Activated T-cell treated with anti-CD3 and anti-CD28 coated beads, Interleukin-2, amount 50 U/mL, for 72 hours (primary cell): Measurements from ENCODE around the gene SLC27A1. TPM values are rescaled to one million over a fixed set of nuclear protein-coding genes. Genes with fewer than 3 reads are reported as not detected.
"Not testable (repeated sequence)": the region's sequence is repeated elsewhere in the genome, so short reads cannot be mapped to it uniquely, and the experiment has no call there.

Experiments
- ATAC-seq, 2 donors: fragments of 150-1000 bp; cut with Tn5 transposase; replicated peaks in 1 of 2; 2 replicates each; pipeline ENCODE4 v1.10.0; 2021; ENCODE audit warnings: moderate library complexity in 2 of 2, mild to moderate bottlenecking in 1 of 2
- DNase-seq, 2 donors: peaks; one replicate each; pipeline ENCODE4 v3.0.0; 2021 to 2022; ENCODE audit warnings: mixed read lengths in 1 of 2
- H3K27ac Mint-ChIP-seq: one replicate; pipeline ENCODE4 v1.8.0; 2022; ENCODE audit warnings: mild to moderate bottlenecking, moderate library complexity, mixed read lengths
- H3K27me3 Mint-ChIP-seq: one replicate; pipeline ENCODE4 v1.8.0; 2022; ENCODE audit warnings: low read depth, mixed read lengths
- H3K36me3 Mint-ChIP-seq, 2 donors: one replicate each; pipeline ENCODE4 v1.8.0; 2022; ENCODE audit warnings: mixed read lengths in 2 of 2, mild to moderate bottlenecking in 1 of 2; ENCODE audit not compliant: insufficient read depth in 2 of 2
- H3K4me1 Mint-ChIP-seq: one replicate; pipeline ENCODE4 v1.8.0; 2022; ENCODE audit warnings: low read depth, mixed read lengths
- H3K4me3 Mint-ChIP-seq, 2 donors: one replicate each; pipeline ENCODE4 v1.8.0; 2022; ENCODE audit warnings: mild to moderate bottlenecking in 2 of 2, mixed read lengths in 2 of 2, moderate library complexity in 2 of 2
- H3K9me3 Mint-ChIP-seq, 2 donors: one replicate each; pipeline ENCODE4 v1.8.0; 2022; ENCODE audit warnings: mixed read lengths in 2 of 2
- total RNA-seq, 2 donors: library from RNA; stranded (reverse); gene quantifications; one replicate each; pipeline ENCODE4 v1.2.3, GENCODE V29; 2022

The SLC27A1 gene
- total RNA-seq, 2 donors from 2014 or later = 3.5 to 4.4 TPM

DNA sequence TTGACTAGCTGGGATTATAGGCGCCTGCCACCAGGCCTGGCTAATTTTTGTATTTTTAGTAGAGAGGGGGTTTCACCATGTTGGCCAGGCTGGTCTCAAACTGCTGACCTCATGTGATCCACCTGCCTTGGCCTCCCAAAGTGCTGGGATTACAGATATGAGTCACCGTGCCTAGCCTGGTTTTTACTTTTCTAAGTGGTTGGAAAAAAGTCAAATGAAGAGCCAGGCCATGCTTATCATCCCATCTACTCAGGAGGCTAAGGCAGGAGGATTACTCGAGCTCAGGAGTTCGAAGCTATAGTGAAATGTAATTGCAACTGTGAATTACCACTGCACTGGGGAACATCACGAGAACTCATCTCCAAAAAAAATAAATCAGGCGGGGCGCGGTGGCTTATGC is 48.3 kb downstream of the SLC27A1 start:
- not testable (repeated sequence) for H3K27ac Mint-ChIP-seq, ATAC-seq, H3K4me3 Mint-ChIP-seq, DNase-seq, H3K27me3 Mint-ChIP-seq, H3K9me3 Mint-ChIP-seq
- Mint-ChIP-seq H3K36me3 (peaks cover 9 to 23% of the 10 kb centered on the region in 2 donors), H3K4me1 (peaks cover 19% of the 10 kb centered on the region)

DNA sequence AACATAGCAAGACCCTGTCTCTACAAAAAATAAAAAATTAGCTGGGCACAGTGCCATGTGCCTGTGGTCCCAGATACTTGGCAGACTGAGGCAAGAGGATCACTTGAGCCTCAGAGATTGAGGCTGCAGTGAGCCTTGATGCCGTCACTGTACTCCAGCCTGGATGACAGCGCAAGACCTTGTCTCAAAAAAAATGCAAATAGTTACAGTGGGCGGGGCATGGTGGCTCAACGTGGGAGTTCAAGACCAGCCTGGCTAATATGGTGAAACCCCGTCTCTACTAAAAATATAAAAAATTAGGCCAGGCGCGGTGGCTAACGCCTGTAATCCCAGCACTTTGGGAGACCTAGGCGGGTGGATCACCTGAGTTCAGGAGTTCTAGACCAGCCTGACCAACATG is 49.6 kb downstream of the SLC27A1 start:
- H3K27me3 Mint-ChIP-seq = no peaks in the 10 kb centered on the region
- H3K36me3 Mint-ChIP-seq = peaks cover 9 to 26% of the 10 kb centered on the region in 2 donors
- H3K9me3 Mint-ChIP-seq = peaks cover 0 to 3% of the 10 kb centered on the region in 2 donors
- peaks cover 26% of the 10 kb centered on the region for H3K4me1 Mint-ChIP-seq
- DNase-seq (no peak), ATAC-seq (no peak)
- H3K4me3 Mint-ChIP-seq = no peak overlapping the region
- H3K27ac Mint-ChIP-seq = no peak overlapping the region

DNA sequence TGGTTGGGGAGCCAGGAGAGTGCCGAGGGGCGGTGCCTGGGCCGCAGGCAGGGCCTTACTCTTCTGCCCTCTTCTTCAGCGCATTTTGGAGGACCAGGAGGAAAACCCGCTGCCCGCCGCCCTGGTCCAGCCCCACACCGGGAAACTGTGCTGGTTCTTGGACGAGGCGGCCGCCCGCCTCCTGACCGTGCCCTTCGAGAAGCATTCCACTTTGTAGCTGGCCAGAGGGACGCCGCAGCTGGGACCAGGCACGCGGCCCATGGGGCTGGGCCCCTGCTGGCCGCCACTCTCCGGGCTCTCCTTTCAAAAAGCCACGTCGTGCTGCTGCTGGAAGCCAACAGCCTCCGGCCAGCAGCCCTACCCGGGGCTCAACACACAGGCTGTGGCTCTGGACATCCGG is 50.5 kb downstream of the SLC27A1 start:
- Mint-ChIP-seq H3K27ac (no peak overlapping the region), H3K27me3 (no peaks in the 10 kb centered on the region), H3K9me3 (peaks cover 0 to 3% of the 10 kb centered on the region in 2 donors), H3K4me3 (no peak overlapping the region), H3K4me1 (peaks cover 32% of the 10 kb centered on the region), H3K36me3 (peaks cover 9 to 26% of the 10 kb centered on the region in 2 donors)
- no peak for DNase-seq
- ATAC-seq = no peak

DNA sequence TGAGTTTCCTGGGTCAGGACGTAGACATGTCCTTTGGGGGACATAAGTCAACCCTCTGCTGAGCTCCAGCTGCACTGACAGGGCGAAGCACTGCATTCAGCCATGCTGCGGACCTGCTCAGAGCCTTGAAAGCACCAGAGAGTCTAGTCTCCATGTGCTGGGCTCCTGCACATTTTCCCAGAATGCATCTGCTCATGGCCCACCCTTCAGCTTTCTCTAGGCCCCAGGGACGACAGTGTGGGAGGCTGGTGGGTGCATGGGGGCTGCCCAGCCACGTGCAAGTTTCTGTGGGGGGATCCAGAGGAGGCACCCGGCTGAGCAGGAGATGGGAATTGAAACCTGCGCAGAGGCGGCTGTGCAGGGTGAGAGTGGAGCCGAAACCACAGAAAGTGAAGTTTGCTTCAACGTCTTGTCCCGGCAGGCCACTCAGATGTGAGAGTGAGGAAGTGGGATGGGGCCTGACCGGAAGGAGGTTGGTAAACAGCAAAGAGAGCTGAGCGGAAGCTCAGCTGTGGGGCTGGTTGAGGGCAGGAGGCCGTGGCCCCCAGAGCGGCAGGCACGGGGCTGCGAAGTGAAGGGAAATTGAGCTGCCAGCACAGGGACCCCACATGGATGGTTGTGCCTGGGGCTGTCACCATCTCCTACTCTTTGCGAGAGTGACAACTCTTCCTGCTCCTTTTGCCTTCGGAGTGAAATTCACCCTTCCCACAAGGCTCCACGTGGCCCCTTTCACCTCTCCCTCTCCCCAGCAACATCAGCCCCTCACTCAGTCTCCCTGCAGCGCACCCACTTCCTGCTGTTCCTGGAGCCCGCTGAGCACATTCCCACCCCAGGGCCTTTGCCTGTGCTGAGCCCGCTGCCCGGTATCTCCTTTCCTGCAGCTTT is 52.9 kb downstream of the SLC27A1 start:
- no peaks in the 10 kb centered on the region for H3K27me3 Mint-ChIP-seq
- H3K9me3 Mint-ChIP-seq = peaks cover 0 to 2% of the 10 kb centered on the region in 2 donors
- ATAC-seq (peak; percentile 84 to 96), DNase-seq (peak; percentile 68 to 71)
- H3K4me3 Mint-ChIP-seq = peak overlapping the region; percentile 69 to 79
- peak overlapping the region; percentile 83 for H3K27ac Mint-ChIP-seq
- peaks cover 2 to 13% of the 10 kb centered on the region in 2 donors for H3K36me3 Mint-ChIP-seq
- peaks cover 41% of the 10 kb centered on the region for H3K4me1 Mint-ChIP-seq

DNA sequence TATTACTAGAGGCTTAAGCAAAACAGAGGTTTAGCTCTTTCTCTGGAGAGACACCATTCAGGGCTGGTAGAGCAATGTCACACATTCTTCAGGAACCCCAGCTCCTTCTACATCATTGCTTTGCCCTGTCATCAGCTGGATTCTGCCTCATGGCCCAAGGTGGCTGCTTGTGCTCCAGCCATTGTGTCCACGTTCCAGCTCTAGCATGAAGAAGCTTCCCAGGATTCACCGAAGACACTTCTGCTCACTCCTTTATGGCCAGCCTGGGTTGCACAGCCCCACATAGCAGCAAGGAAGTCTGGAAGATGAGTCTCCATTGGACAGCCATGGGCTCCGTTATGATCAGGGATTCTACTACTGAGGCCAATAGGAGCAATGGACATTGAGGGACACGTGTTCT is 54.3 kb downstream of the SLC27A1 start:
- peaks cover 41% of the 10 kb centered on the region for H3K4me1 Mint-ChIP-seq
- peak overlapping the region; percentile 14 to 79 for H3K4me3 Mint-ChIP-seq
- H3K36me3 Mint-ChIP-seq = peaks cover 2 to 9% of the 10 kb centered on the region in 2 donors
- no peaks in the 10 kb centered on the region for H3K27me3 Mint-ChIP-seq
- H3K27ac Mint-ChIP-seq = no peak overlapping the region
- H3K9me3 Mint-ChIP-seq = peaks cover 0 to 5% of the 10 kb centered on the region in 2 donors
- ATAC-seq (no peak), DNase-seq (no peak)

DNA sequence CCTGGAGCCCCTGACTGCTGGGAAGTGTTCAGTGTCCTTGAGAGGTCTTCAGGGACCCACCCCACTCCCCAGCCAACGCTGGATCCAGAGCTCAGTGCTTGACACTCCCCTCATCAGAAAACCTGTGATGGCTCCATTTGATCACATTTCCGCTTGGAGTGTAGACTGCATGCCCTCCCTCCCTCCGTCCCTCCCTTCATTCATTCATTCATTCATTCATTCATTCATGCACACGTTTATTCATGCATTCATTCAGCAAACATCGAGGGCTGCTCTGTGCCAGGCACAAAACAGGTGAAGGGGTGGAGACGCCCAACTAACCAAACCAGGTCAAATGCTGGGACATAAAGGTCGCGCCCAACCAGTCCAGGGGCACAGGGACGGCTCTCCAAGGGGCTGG is 54.8 kb downstream of the SLC27A1 start:
- Mint-ChIP-seq H3K9me3 (peaks cover 0 to 5% of the 10 kb centered on the region in 2 donors), H3K27me3 (no peaks in the 10 kb centered on the region), H3K4me3 (no peak overlapping the region), H3K36me3 (peaks cover 2 to 9% of the 10 kb centered on the region in 2 donors), H3K27ac (no peak overlapping the region), H3K4me1 (peaks cover 41% of the 10 kb centered on the region)
- DNase-seq (no peak), ATAC-seq (no peak)

DNA sequence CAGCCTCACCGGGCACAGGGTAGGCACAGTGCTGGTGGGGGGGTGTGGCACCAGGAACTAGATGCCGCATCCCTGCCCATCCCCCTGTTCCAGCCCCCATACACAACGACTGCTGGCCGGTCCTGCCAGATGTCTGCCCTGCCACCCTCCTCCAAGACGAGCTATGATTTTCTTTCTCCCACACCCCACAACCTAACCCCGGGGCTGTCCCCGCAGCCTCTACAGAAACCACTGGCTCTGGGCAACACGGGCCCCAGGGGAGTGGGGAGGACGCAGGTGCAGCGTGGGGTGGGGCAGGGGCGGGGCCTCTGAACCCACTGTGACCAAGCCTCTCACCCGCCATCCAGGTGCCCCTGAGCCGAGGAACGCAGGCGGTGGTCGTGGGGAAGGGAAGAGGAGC is 56.6 kb downstream of the SLC27A1 start:
- ATAC-seq (peak in 1 of 2 donors; percentile 48), DNase-seq (peak in 1 of 2 donors; percentile 41)
- Mint-ChIP-seq H3K9me3 (peaks cover 0 to 5% of the 10 kb centered on the region in 2 donors), H3K4me3 (peak overlapping the region in 1 of 2 donors; percentile 62), H3K27me3 (no peaks in the 10 kb centered on the region), H3K4me1 (peaks cover 41% of the 10 kb centered on the region), H3K36me3 (peaks cover 2 to 8% of the 10 kb centered on the region in 2 donors), H3K27ac (no peak overlapping the region)

DNA sequence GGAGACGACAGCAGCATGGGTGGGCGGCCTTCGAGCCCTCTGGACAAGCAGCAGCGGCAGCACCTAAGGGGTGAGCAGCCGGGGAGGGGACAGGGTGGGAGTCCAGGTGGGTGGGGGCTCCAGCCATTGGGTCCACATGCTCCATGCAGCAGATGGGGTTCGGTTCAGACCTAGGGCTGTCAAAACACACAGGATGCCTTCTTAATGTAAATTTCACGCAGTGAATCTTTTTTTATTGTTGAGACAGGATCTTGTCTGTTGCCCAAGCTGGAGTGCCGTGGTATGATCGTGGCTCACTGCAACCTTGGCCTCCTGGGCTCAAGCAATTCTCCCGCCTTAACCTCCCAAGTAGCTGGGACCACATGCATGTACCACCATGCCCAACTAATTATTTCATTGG is 57.0 kb downstream of the SLC27A1 start:
- DNase-seq (no peak), ATAC-seq (no peak)
- H3K36me3 Mint-ChIP-seq = peaks cover 2 to 4% of the 10 kb centered on the region in 2 donors
- no peaks in the 10 kb centered on the region for H3K27me3 Mint-ChIP-seq
- peaks cover 0 to 5% of the 10 kb centered on the region in 2 donors for H3K9me3 Mint-ChIP-seq
- H3K27ac Mint-ChIP-seq = no peak overlapping the region
- H3K4me3 Mint-ChIP-seq = peak overlapping the region in 1 of 2 donors; percentile 62
- peaks cover 40% of the 10 kb centered on the region for H3K4me1 Mint-ChIP-seq

DNA sequence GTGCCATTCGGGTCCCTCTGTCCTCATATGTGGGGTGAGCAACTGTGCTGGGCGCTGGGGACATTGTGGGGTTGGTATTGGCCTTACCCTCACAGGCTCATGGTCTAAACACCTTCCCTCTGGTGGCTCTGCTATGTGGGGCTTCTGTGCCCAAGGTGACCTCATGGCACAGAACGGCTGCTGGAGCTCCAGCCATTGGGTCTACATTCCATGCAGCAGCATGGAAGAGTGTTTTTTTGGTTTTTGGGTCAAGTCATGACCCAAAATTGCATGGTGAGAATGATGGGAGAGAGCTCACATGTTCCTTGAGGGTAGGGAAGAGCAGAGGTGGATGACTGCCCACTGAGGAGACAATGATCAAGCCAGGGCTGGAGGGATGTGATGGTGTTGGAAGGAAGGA is 58.3 kb downstream of the SLC27A1 start:
- H3K36me3 Mint-ChIP-seq = peaks cover 0 to 3% of the 10 kb centered on the region in 2 donors
- no peak overlapping the region for H3K4me3 Mint-ChIP-seq
- peaks cover 27% of the 10 kb centered on the region for H3K4me1 Mint-ChIP-seq
- peaks cover 0 to 5% of the 10 kb centered on the region in 2 donors for H3K9me3 Mint-ChIP-seq
- DNase-seq (no peak), ATAC-seq (no peak)
- no peak overlapping the region for H3K27ac Mint-ChIP-seq
- H3K27me3 Mint-ChIP-seq = no peaks in the 10 kb centered on the region

DNA sequence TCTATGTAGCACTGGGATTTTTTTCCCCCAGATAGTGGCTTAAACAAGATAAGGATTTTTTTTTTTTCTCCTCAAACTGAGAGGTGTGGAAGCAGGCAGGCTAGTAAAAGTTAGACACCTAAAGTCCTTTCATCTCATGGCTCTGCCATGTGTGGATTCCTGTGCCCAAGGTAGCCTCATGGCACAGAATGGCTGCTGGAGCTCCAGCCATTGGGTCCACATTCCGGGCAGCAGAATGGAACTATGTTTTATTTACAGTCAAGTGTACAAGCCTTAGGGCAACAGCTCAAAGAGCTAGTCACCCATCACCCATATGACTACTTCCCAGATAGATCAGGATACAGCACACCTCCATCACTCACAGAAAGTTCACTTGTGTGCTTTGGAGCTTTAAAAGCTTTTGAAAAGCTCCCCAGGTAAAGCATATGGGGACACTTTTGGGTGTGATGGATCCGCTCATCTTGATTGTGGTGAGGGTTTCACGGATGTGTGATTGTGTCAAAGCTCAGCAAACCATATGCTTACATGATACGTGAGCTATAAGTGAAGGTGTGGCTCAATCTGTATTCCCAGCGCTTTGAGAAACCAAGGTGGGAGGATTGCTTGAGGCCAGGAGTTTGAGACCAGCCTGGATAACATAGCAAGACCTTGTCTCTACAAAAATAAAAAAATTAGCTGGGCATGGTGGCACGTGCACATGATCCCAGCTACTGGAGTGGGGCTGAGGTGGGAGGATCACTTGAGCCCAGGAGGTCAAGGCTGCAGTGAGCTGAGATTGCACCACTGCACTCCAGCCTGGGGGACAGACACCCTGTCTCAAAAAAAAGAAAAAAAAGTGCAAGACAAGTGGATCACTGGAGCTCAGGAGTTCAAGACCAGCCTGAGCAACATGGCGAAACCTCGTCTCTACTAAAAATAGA is 59.2 kb downstream of the SLC27A1 start:
- Mint-ChIP-seq H3K27ac (no peak overlapping the region), H3K4me3 (no peak overlapping the region), H3K36me3 (no peaks in the 10 kb centered on the region), H3K4me1 (peaks cover 18% of the 10 kb centered on the region), H3K27me3 (no peaks in the 10 kb centered on the region), H3K9me3 (peaks cover 0 to 5% of the 10 kb centered on the region in 2 donors)
- no peak for ATAC-seq
- DNase-seq = no peak

DNA sequence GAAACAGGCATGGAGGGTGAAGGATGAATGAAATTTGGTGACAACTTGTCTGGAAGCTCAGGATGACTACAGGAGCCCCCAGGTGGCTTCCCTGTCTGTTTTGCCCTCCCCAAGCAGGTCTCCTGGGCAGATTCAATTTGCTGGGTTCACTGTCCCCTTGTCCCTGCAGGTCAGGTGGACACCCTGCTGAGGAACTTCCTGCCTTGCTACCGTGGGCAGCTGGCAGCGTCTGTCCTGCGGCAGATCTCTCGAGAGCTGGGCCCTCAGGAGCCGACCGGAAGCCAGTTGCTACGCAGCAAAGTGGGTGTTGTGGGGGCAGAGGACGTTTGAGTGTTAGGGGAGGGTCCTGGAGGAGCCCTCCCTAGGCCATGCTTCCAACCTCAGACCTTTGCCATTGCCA is 60.3 kb downstream of the SLC27A1 start:
- no peaks in the 10 kb centered on the region for H3K36me3 Mint-ChIP-seq
- H3K4me3 Mint-ChIP-seq = no peak overlapping the region
- H3K27ac Mint-ChIP-seq = no peak overlapping the region
- H3K27me3 Mint-ChIP-seq = no peaks in the 10 kb centered on the region
- ATAC-seq = peak in 1 of 2 donors; percentile 28
- H3K4me1 Mint-ChIP-seq = peaks cover 12% of the 10 kb centered on the region
- no peak for DNase-seq
- H3K9me3 Mint-ChIP-seq = peaks cover 0 to 4% of the 10 kb centered on the region in 2 donors

DNA sequence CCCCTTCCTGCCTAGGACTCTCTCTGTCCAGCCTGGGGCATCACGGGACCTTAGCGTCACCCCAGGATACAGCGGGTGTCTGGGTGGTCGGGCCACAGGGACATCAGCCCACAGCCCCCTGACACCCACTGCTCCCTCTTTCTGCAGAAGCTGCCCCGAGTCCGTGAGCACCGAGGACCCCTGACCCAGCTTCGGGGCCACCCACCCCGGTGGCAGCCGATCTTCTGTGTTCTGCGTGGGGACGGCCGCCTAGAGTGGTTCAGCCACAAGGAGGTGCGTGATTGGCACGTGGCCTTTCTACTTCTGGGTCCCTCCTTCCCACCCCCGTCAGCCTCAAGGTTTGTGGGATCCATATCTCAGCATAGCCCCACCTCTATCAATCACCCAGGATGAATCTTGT is 61.8 kb downstream of the SLC27A1 start:
- H3K4me3 Mint-ChIP-seq = no peak overlapping the region
- H3K36me3 Mint-ChIP-seq = no peaks in the 10 kb centered on the region
- peaks cover 0 to 4% of the 10 kb centered on the region in 2 donors for H3K9me3 Mint-ChIP-seq
- no peak for DNase-seq
- no peak for ATAC-seq
- H3K4me1 Mint-ChIP-seq = no peaks in the 10 kb centered on the region
- H3K27ac Mint-ChIP-seq = no peak overlapping the region
- H3K27me3 Mint-ChIP-seq = no peaks in the 10 kb centered on the region

DNA sequence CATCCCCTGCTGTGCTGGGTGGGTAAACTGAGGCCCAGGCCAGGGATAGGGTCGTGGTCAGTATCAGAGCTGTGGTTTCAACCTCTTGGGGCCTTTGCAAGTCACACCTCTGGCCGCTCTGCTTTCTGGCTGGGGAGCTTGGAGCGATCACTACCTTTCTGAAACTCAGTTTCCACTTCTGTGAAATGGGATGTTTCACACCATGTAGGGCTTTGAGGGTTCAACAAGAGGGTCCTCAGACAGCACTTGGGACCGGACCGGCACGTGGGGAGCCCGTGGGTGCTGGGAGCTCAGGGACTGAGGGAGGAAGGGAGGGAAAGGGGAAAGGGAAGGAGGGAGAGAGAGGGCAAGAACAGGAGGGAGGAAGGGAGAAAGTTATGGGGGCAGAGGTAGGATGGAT is 62.2 kb downstream of the SLC27A1 start:
- no peaks in the 10 kb centered on the region for H3K36me3 Mint-ChIP-seq
- H3K27ac Mint-ChIP-seq = no peak overlapping the region
- ATAC-seq = no peak

More for the DNA sequence above, 62.2 kb downstream of the SLC27A1 start:
- Mint-ChIP-seq H3K9me3 (peaks cover 0 to 4% of the 10 kb centered on the region in 2 donors), H3K27me3 (peaks cover 2% of the 10 kb centered on the region), H3K4me1 (no peaks in the 10 kb centered on the region), H3K4me3 (no peak overlapping the region)
- no peak for DNase-seq
